GM06990 (cell line): Measurements from ENCODE around the gene SH2D4B.

Experiments used
- DNase-seq: peaks from one replicate; pipeline ENCODE4 v3.0.0-alpha.2; 2011; ENCODE audit not compliant: insufficient read length; ENCODE audit errors: extremely low read depth
- H3K27me3 ChIP-seq: replicated peaks from 2 replicates; pipeline ENCODE4 v1.6.0; 2011; ENCODE audit warnings: low read length; ENCODE audit not compliant: control insufficient read depth, insufficient read depth
- H3K36me3 ChIP-seq: 2 replicates; pipeline ENCODE4 v1.5.1; 2011; ENCODE audit warnings: low read length; ENCODE audit not compliant: control insufficient read depth, insufficient read depth
- H3K4me3 ChIP-seq: replicated peaks from 2 replicates; pipeline ENCODE4 v1.5.1; 2011; ENCODE audit warnings: low read depth, mild to moderate bottlenecking, control low read depth, low read length
- CTCF ChIP-seq: IDR thresholded peaks from 2 replicates; pipeline ENCODE4 v1.5.1; 2011; ENCODE audit warnings: low read length, control low read depth, mild to moderate bottlenecking, inconsistent platforms; ENCODE audit not compliant: insufficient read depth, poor library complexity, severe bottlenecking

The SH2D4B gene

GRCh38 chr10:80659289-80659688 is 121.6 kb downstream of the SH2D4B start:
- Histone ChIP-seq H3K27me3 (peaks cover 2% of the 10 kb centered on the region), H3K36me3 (no peaks in the 10 kb centered on the region), H3K4me3 (no peak overlapping the region)
- TF ChIP-seq CTCF, result no peak
- DNase-seq, result no peak

- Histone ChIP-seq H3K36me3 (no peaks in the 10 kb centered on the region), H3K27me3 (peaks cover 2% of the 10 kb centered on the region), H3K4me3 (no peak overlapping the region)
- no peak for DNase-seq
- TF ChIP-seq CTCF, result no peak
Measured at GRCh38 chr10:80660266-80660665, 122.6 kb downstream of the SH2D4B start.

- Histone ChIP-seq H3K27me3 (peaks cover 2% of the 10 kb centered on the region), H3K4me3 (no peak overlapping the region), H3K36me3 (no peaks in the 10 kb centered on the region)
- DNase-seq, result no peak
- TF ChIP-seq CTCF, result no peak
Measured at GRCh38 chr10:80660736-80661135, 123.0 kb downstream of the SH2D4B start.

- Histone ChIP-seq H3K27me3 (peaks cover 2% of the 10 kb centered on the region), H3K36me3 (no peaks in the 10 kb centered on the region), H3K4me3 (no peak overlapping the region)
- no peak for DNase-seq
- TF ChIP-seq CTCF, result no peak
Measured at GRCh38 chr10:80661526-80661925, 123.8 kb downstream of the SH2D4B start.

GRCh38 chr10:80662429-80663261 is 124.9 kb downstream of the SH2D4B start:
- H3K4me3 ChIP-seq, result 0 out of 2 replicates have a peak overlapping the region, but pooled peaks have one; percentile 1
- no peaks in the 10 kb centered on the region for H3K36me3 ChIP-seq
- peaks cover 2% of the 10 kb centered on the region for H3K27me3 ChIP-seq
- TF ChIP-seq CTCF, result peak; percentile 94
- peak; percentile 40 for DNase-seq
